ENCODE results near the gene STIMATE.

The STIMATE gene

DNA sequence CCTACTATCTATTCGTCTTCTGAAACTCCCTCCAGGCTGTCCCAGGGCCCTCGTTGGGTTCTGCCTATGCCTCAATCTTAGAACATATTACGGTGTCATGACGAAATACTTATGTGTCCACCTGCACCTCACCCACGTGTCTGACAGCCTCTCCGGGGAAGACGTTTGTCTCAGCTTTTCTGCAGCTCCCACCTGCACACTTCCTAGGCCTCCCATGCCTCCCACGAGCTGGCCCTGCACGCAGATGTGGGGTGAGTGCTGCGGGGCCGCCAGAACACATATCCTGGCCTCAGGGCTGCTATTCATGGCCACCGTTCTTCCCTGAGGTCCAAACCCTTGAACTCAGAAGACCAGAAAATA lies 55.4 kb downstream of the STIMATE start:
- no peak for DNase-seq (ENCODE audit: low read depth, low spot score)

DNA sequence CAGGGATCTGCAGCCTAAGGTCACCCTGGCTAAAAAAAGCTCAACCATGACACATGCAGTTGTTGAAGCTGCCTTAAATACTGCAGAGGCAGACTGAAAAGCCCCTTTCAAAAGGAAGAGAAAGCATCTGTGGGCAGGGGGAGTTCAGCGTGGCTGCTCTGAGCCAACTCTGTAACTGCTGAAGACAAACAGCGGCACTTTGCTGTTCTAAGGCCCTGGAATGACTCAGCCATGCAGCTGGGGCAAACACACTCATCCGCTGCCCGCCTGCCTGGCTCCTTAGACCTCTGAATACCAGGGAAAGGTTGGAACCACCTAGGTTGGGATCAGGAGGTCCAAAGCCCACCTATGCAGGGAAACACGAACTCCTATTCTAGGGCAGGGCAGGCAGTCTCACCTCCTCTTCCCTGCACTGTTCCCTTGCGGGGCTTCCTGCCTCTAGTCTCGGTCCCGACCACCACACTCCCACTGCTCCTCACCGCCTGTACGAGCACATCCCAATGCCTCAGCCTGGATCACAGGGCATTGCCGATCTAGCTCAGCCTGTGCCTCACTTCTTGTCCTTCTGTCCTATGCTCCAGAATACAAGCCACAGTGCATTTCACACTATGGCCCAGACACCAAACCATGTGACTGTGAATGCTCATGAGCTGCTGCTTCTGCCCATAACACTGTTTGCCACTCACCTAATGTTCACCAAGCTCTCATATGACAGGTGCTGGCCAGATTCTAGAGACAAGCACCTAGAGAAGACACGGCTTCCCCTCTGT lies 56.0 kb downstream of the STIMATE start:
- DNase-seq (ENCODE audit: low read depth, low spot score): no peak

DNA sequence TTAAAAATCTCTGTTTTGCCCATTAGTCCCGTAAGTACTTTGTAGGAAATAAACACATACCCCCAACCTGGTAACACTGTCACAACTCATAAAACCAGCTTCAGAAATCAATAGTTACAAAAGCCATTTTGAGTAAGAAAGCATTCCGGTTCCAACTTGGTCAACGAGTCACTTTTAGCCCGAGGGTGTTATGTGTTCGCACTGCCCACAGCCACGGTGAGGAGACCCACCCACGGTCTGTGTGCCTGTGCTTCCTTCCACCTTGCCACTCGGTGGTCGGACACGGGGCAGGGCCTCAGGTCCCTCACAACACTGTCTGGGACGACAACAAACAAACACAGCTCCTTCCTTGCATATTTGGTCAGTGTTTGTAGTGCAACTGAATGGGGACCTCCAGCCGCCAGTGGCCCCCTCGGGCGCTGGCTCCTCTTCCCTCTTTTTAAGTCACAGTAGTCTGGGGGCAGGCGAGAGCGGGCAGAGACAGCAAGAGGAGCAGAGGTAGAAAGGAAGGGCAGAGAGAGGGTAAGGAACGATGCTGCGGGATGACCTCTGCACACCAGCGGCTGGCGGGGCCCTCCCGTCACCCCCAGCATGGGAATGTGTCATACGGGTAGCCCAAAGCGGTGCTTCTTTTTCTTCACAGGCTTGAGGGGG lies 57.3 kb downstream of the STIMATE start:
- no peak for DNase-seq (ENCODE audit: low read depth, low spot score)

DNA sequence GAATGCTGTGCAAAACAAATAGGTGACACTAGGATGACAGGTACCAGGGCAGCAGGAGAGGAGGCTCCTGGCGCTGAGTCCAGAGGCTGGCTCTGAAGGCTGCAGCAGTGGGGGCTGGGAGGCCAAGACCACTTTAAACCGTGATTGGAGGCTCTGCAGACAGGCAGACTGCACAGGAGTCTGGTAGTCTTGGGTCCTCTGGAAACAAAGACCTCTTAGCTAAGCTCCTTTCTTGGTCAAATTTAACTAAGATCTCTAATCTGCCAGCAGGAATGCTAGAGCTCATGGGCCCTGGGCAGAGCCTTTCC lies 58.1 kb downstream of the STIMATE start:
- no peak for DNase-seq (ENCODE audit: low read depth, low spot score)

DNA sequence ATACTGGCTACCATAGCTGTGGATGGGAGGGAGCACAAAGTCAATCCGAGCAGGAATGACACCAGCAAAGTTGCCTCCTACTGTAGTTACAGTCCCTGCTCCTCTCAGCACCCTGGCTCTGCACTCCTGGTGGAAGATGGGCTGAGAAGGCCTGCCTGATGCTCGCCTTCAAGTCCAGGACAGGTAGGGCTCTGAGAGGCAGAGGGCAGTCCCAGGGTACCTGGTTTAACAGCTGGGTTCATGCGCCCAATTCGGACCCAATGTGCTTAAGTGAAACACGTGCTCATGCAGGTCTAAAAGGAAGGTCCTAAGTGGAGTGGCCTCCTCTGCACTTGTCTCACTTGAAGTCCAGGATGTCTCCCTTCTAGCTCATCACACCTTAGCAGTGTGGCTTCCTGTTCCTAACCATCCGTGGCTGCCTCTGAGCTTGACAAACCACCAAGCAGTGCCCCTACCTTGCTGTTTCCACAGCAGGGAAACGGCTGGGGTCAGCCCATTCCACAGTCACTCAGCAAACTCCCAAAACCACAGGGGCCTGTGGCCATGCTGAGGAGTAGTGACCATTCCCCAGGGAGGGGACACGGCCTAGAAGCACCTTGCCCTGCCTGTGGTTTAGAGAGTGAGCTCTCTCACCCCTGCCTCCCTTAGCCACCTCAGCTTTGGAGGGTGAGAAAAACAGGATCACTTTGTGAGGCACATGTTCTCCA lies 58.6 kb downstream of the STIMATE start:
- no peak for DNase-seq (ENCODE audit: low read depth, low spot score)

DNA sequence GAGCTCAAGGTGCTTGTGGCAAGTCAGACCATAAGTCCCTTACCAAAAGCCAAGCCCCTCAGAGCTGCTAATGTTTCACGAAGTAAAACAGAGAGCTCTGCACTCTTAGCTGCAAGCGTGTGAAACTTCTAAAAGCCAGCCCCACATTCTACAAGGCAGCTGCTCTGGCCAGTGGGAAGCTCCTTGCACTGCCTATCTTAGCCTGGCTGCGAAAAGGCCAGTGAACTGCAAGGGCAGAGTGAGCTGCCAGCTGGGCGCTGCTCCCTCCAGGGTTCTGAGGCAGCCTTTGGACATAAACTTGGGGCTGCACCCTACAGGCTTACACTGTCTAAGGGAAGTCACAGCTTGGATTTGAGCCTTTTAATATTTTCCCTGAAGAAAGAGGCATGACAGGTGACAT lies 60.4 kb downstream of the STIMATE start:
- no peak for DNase-seq (ENCODE audit: low read depth, low spot score)

DNA sequence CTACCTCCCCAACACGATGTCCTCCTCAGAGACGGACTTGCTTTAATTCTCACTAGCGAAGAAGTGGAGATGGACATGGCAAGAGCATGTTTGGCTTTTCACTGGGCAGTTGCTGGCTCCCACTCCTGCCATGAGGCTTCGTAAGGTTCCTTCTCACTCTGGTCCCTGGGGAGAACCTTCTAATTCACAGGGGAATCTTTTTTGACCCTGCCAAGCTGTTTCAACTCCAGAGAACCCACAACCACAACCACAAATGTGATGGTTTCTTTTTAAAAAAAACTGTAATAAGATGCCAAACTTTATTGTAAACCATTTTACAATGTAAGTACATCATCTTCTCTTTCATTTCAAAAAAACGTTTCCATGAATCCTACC lies 60.9 kb downstream of the STIMATE start:
- no peak for DNase-seq (ENCODE audit: low read depth, low spot score)

DNA sequence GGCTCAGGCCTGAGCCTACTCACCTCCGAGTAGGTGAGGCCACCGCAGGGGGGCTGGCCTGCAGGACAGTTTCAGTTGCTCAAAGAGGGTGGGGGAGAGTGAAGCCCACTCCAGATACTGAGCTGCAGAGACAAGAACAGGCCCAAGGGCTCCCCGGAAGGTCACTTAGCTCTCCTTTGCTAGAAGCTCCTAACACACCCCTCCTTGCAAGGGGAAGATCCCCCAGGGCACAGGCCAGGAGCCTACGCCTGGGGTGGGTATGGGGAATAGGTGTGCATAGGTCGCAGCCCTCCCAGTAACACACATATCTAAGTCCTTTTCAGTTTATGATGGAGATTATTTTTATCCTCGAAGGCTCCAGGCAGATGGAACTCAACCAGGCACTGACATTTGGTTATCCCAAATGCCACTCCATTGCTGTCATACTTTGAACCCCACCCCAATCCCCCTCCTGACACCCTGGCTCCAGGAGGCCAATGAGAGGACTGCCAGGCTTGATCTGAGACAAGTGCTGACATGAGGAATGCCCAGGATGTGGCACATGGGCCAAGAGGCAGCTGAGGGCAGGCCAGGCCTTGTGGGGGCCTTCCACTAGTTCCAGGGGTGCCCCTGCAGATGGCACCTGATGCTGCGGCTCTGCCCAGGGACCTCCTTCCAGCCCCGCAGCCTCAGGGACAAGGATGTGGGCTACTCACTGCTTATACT lies 61.4 kb downstream of the STIMATE start:
- DNase-seq (ENCODE audit: low read depth, low spot score): no peak

DNA sequence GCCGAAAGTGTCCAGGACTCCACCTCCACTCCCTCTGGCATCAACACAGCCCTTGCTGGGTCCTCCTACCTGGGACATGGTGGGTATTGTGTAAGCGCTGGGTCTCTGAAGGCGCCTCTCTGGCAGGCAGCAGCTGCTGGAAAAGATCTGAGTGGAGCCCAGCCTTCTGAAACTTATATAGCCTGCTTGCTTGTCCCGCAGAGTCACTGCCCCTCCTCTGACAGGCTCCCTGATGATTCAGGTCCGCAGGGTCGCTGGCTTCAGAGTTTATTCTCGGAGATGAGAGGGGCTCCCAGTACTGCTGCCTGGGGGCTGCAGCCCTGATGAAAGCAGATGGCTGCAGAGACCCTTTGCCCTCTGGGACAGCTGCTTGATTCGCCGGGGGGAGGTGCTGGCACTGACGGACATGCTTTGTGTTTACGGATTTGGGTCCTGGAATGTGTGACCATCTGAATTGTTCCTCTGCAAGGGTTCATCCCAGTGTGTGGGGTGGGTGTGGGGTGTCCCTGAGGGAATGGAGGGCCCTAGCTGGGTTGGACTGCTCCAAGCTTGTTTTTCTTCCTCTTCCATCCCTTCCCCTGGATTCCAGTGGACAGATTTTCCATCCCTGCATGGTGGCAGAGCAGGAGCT lies 62.4 kb downstream of the STIMATE start, which contains the start of gene MUSTN1:
Gene MUSTN1 (minus strand): TSS at position 149 of the 631 bp plus-strand sequence. CDS start 71 bp downstream, at position 78.
- no peak for DNase-seq (ENCODE audit: low read depth, low spot score)

DNA sequence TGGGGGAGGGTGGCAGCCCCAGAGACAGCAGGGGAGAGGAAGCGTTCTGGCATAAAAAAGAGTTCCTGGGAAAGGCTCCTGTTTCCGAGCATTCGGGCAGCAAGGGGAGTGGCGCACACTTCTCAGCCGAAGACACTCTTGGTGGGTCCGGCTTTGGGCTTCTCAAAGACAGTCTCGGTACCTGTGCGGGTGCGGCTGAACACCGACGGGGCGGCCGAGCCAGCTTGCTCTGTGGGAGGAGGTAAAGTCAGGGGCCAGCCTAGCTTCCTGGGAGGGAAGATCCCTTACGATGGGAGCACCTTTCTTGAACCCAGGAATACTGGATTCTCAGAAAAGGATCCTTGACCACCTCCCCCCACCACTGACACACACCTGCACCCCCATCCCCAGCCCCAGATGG lies 64.1 kb downstream of the STIMATE start:
- no peak for DNase-seq (ENCODE audit: low read depth, low spot score)

DNA sequence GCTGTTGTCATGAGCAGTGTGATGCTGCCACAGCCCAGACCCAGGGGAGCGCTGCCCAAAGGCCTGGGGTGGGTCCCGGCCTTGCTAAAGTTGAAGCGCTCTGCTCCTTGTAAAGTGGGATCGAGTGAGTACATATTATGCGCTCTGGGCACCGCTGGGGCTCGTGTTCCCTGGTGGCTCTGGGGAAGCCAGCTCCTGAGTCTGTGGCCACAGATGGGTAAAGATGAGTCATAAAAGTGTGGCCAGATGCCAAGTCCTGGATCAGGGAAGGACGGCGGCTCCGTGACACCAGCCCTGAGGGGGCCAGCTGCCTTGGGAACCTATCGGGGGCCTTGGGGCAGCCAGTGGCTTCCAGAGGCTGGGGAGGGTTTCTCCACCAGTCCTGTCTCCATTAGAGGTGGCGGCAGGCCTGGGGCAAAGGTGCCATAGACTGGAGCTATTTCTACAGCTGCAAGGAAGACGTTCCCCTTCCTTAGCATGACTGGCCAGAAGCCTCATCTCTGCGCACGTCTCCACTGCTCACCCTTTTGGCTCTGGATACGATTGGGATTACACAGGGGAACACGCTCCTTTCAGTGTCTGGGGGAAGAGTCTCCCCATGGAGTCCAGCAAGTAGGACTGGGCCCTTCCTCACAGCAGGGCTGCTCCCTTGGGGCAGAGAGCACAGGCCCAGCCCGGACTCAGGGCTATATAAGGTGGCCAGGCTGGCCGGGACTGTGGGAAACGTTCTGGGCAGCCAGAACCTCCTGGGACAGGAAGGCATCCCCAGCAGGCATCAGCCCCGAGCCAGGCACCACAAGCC lies 65.6 kb downstream of the STIMATE start:
- DNase-seq (ENCODE audit: low read depth, low spot score): no peak

DNA sequence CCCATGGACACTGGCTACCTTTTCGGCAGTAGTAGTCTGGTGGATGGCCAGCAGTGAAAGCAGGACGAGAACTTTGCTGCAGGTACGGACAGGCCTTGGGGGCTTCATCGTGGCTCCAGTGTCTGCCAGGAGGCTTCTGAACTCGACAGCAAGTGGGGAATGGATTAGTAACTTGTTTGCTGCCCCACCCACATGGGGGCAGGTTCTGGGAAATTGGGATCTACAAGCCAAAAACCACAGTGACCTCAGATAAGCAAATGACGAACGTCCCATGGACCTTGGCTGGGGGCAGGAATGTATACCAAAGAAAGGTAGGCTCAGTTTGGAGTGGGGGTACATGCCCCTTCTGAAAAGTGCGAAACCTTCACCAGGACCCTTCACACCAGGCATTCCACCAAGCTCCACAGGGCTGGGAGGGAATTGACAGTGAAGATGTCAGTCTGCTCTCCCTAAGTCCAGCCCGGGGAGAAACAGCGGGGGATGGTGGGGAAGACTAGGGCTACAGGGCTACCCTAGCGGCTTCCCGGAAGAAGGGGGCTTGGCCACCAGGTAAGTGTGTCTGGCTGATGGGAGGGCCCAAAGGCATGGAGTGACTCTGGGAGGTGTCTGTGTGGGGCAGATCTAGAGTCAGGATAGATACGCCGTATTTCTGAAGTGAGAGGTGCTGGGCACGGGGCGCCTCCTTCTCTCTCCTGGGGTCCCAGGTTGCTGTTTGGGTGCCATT lies 66.7 kb downstream of the STIMATE start, which contains the start of gene ITIH4:
Gene ITIH4 (minus strand): TSS at position 138 of the 724 bp plus-strand sequence. CDS start 30 bp downstream, at position 108.
- DNase-seq (ENCODE audit: low read depth, low spot score): no peak

DNA sequence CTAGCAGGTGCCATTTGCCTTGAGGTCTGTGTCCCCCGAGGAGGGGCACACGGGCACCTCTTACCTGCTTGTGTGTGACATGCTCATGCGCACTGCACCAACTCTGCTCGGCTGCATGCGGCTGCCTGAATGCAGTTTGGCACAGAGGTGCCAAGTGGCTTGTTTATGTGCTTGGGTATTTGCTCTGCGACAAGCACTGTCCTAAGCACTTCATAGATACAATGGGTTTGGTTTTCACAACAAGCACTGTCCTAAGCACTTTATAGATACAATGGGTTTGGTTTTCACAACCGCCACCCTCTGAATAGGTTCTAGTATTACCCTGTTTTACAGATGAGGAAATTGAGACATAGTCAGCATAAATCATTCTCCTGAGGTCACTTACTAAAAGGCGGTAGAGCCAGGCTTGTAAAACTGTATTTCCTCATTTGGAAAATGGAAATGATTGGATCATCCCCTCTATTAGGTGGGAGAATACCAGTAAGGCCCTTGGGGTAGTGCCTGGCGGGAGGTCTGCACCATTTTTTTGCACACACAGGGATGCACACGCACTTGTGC lies 67.4 kb downstream of the STIMATE start:
- no peak for DNase-seq (ENCODE audit: low read depth, low spot score)

DNA sequence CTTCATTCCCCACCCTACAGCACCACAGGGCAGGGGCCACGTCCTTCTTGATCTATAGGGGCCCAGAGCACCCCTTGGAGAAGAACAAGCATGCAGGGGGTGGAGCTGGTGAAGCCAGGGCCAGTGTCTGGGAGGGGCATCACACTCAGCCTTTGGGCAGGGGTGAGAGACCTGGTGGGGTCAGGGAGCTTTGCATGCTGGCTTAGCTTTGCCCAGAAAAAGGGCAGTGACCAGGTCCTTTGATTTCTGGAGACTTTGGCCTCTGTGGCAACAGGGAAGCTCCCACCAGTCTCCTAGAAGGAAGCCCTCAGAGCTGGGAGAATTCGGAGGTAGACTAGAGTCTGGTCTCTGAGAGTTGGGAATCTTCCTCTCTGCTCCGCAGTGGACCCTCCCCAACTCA lies 67.9 kb downstream of the STIMATE start:
- DNase-seq (ENCODE audit: low read depth, low spot score): no peak

DNA sequence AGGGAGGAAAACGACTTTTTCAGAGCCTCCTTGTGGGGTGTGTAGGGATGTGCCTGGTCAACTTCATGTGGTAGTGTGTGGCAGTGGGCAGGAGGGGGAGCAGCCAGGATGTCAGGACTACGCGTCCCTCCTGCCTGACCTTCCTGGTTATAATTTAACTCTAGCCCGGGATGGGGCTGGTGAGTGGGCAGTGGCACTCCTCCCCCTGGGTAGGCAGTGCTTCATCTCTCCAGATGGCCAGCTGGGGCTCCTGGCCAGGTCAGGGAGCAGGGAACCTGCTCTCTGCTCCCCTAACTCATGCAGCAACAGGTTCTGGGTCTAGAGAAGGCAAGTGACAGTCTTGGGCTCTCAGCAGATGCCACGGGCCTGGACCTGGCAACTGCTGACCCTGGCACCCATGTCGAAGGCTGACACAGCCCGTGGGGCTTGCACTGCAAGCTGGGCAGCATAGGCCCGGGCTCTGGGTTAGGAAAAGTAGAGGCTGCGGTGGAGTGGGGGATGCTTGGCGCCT lies 69.4 kb downstream of the STIMATE start:
- DNase-seq (ENCODE audit: low read depth, low spot score): no peak

DNA sequence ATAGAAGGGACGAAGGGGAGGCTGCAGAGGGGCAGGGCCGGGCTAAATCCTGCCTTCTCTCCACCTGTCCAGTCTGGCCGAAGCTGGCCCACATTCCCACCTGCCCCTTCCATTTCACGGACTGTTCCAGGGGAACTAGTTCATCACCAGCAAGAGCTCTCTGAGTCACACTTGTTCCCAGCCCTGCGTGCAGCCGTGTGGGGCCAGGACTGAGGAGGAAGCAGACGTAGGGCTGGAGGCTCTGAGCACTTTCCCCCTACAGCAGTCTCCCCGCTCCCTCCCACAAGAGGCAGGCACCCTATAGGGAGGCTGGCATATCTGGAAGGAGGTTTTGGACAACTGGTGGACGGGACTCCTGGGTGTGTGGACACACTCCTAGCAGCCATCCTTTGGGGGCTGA lies 69.9 kb downstream of the STIMATE start:
- no peak for DNase-seq (ENCODE audit: low read depth, low spot score)

DNA sequence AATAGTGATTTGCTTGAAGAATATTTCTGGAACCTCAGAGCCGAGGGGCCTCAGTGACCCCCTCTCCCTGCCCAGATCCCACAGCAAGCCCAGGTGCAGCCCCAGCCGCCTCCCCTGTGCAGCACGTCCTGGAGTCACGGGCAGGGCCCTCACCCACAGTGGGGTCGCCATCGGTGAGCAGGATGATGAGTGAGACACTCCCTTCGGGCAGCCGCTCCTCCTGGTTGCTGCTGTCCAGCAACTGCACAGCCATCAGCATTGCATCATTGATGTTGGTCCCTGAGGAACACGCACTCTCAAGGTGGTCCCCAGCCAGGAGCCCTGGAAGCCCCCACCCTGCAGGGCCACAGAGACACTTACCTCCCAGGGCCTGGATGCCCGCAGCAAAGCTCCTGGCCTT lies 73.3 kb downstream of the STIMATE start:
- no peak for DNase-seq (ENCODE audit: low read depth, low spot score)

DNA sequence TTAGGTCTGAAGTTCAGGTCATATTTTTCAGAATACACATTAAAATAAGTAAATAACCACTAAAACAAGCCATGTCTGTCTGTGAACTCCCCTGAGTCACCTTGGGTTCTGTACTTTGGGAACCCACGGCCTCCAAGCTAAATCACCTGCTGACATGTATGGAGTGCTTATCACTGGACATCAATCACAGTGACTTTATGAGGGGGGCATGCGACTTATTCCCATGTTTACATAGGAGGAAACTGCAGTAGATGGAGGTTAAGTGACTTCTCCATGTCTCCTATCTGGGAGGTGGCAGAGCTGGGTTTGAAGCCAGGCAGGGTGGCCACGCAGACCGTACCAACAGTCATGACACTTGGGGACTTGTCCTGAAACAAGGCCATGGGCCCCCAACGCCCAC lies 75.0 kb downstream of the STIMATE start:
- no peak for DNase-seq (ENCODE audit: low read depth, low spot score)

DNA sequence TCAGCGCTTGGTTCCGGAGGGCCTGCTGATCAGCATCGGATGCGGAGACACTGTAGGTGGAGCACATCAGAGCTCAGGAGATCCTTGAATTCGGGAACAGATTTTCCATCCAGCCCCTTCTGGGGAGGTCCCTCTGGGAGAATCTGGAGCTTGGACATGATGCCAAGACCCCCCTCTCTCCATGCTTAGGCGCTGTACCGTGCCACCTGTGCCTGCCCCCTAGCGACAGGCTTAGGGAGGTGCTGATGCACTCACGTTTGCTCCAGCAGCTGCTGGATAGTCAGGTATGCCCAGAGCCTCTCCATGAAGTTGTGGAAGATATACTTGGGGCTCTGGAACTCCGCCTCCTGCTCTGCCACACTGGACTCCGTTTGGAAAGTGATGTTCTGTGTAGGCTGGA lies 76.6 kb downstream of the STIMATE start:
- DNase-seq (ENCODE audit: low read depth, low spot score): no peak

DNA sequence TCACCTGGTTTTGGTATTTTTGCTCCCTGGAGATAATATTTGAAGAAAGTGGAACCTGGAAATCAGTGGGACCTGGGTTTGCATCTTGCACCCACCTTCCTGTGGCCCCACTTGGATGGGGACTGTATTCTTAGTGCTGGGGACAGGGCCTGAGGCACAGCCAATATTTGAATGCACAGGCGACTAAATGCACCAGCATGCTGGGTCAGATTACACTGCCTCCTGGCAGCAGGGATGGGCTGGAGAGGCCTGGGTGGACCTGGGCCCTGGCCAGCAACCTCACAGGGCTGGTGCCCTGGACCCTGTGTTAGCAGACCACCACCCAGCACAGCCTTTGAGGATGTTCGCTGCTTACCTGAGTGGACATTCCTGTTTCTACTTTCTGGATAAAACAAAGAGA lies 77.4 kb downstream of the STIMATE start:
- no peak for DNase-seq (ENCODE audit: low read depth, low spot score)
